KMS-11 (cell line): ENCODE data around the gene CRY2.

ENCODE experiments used
- H2AFZ ChIP-seq: fragments of 200-600 bp; sonication (generic); 2 replicates; pipeline ENCODE4 v1.6.1; 2016; ENCODE audit warnings: antibody characterized with exemption, mixed run types, low read depth
- H3K27ac ChIP-seq: fragments of 200-600 bp; sonication (generic); 2 replicates; pipeline ENCODE4 v1.6.1; 2016; ENCODE audit warnings: mild to moderate bottlenecking, mixed run types
- H3K27me3 ChIP-seq: fragments of 200-600 bp; sonication (generic); 2 replicates; pipeline ENCODE4 v1.6.1; 2017; ENCODE audit warnings: mild to moderate bottlenecking, low read depth, mixed run types, moderate library complexity; ENCODE audit not compliant: insufficient read depth
- H3K36me3 ChIP-seq: fragments of 200-600 bp; sonication (generic); 2 replicates; pipeline ENCODE4 v1.6.1; 2017; ENCODE audit warnings: mild to moderate bottlenecking, mixed run types; ENCODE audit not compliant: insufficient read depth
- H3K4me1 ChIP-seq: fragments of 200-600 bp; sonication (generic); 2 replicates; pipeline ENCODE4 v1.6.1; 2016; ENCODE audit warnings: mild to moderate bottlenecking, low read depth, mixed run types; ENCODE audit not compliant: poor library complexity, severe bottlenecking
- H3K4me2 ChIP-seq: fragments of 200-600 bp; sonication (generic); 2 replicates; pipeline ENCODE4 v1.7.0; 2016; ENCODE audit warnings: mild to moderate bottlenecking, mixed run types
- H3K4me3 ChIP-seq: fragments of 200-600 bp; sonication (generic); IDR thresholded peaks from 2 replicates; pipeline ENCODE4 v1.6.1; 2017; ENCODE audit warnings: low read depth, low read length, mixed read lengths; ENCODE audit not compliant: insufficient read depth
- H3K79me2 ChIP-seq: fragments of 200-600 bp; sonication (generic); 2 replicates; pipeline ENCODE4 v1.6.1; 2016; ENCODE audit warnings: low read depth, mixed run types; ENCODE audit not compliant: insufficient read depth
- H3K9ac ChIP-seq: fragments of 200-600 bp; sonication (generic); 2 replicates; pipeline ENCODE4 v1.6.1; 2016; ENCODE audit warnings: mild to moderate bottlenecking, mixed run types
- H4K20me1 ChIP-seq: fragments of 200-600 bp; sonication (generic); 2 replicates; pipeline ENCODE4 v1.6.1; 2016; ENCODE audit warnings: mild to moderate bottlenecking, mixed run types; ENCODE audit not compliant: insufficient read depth
- TF ChIP-seq, protein P1 (sequence below): fragments of 200-600 bp; sonication (generic); conservative IDR thresholded peaks from 2 replicates; pipeline ENCODE4 v1.6.1; 2017; ENCODE audit warnings: low read depth, mild to moderate bottlenecking, antibody characterized with exemption, low read length, moderate library complexity, mixed read lengths

The CRY2 gene

DNA sequence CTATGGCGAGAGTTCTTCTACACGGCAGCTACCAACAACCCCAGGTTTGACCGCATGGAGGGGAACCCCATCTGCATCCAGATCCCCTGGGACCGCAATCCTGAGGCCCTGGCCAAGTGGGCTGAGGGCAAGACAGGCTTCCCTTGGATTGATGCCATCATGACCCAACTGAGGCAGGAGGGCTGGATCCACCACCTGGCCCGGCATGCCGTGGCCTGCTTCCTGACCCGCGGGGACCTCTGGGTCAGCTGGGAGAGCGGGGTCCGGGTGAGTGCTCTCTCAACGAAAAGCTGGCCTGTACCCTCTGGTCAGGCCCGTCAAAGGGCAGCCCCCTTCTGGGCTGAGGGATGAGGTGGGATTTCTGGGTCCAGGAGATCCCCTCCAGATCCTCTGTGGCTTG, 22.3 kb downstream of the CRY2 start:
- H3K27me3 ChIP-seq = no peaks in the 10 kb centered on the region
- H3K79me2 ChIP-seq = no peaks in the 10 kb centered on the region
- no peak overlapping the region for H3K27ac ChIP-seq
- no peak overlapping the region for H2AFZ ChIP-seq
- TF ChIP-seq, protein P1, sequence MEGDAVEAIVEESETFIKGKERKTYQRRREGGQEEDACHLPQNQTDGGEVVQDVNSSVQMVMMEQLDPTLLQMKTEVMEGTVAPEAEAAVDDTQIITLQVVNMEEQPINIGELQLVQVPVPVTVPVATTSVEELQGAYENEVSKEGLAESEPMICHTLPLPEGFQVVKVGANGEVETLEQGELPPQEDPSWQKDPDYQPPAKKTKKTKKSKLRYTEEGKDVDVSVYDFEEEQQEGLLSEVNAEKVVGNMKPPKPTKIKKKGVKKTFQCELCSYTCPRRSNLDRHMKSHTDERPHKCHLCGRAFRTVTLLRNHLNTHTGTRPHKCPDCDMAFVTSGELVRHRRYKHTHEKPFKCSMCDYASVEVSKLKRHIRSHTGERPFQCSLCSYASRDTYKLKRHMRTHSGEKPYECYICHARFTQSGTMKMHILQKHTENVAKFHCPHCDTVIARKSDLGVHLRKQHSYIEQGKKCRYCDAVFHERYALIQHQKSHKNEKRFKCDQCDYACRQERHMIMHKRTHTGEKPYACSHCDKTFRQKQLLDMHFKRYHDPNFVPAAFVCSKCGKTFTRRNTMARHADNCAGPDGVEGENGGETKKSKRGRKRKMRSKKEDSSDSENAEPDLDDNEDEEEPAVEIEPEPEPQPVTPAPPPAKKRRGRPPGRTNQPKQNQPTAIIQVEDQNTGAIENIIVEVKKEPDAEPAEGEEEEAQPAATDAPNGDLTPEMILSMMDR = no peak
- H3K36me3 ChIP-seq = no peaks in the 10 kb centered on the region
- no peak overlapping the region for H3K9ac ChIP-seq
- H3K4me3 ChIP-seq = no peak overlapping the region
- H4K20me1 ChIP-seq = no peaks in the 10 kb centered on the region
- no peak overlapping the region for H3K4me2 ChIP-seq
- no peaks in the 10 kb centered on the region for H3K4me1 ChIP-seq

DNA sequence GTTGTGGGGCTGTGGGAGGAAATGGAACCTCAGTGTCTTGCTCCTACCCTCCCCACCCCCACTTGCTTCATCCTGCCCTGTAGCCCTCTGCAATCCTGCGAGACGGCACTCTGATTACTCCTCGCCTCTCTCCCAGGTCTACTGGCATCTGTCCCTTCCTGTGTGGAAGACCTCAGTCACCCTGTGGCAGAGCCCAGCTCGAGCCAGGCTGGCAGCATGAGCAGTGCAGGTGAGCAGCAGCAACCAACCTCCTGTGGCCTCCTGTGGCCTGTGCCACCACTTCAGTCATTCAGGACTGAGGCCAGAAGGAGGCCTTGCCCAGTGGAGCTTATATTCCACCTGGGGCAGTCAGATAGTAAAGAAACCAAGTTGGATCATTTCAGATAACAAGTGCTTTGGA, 23.4 kb downstream of the CRY2 start:
- TF ChIP-seq, protein P1 = no peak
- Histone ChIP-seq H3K36me3 (no peaks in the 10 kb centered on the region), H3K4me1 (no peaks in the 10 kb centered on the region), H3K4me2 (no peak overlapping the region), H2AFZ (no peak overlapping the region), H3K27ac (no peak overlapping the region), H4K20me1 (no peaks in the 10 kb centered on the region), H3K9ac (no peak overlapping the region), H3K79me2 (no peaks in the 10 kb centered on the region), H3K27me3 (no peaks in the 10 kb centered on the region), H3K4me3 (no peak overlapping the region)

DNA sequence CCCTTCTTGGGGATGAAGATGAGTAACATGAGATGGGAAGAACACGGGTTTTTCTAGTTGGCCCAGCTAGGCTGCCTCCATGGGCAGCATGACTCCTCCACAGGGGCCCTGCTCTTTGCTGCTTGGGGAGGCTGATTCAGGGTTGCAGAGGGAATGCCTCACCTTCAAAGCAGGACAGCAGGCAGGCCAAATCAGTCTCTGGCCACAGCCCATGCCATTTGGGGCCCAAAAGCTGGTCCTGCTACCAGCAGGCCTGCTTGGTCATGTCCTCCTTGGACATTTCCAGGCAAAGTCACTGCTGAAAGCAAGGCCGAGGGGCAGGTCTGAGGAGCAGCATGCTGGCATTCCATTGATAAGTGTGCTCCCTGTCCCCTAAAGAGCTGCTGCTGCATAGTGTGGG, 24.4 kb downstream of the CRY2 start:
- Histone ChIP-seq H3K36me3 (no peaks in the 10 kb centered on the region), H3K4me1 (no peaks in the 10 kb centered on the region), H3K4me3 (no peak overlapping the region), H3K27me3 (no peaks in the 10 kb centered on the region), H3K27ac (no peak overlapping the region), H3K9ac (no peak overlapping the region), H2AFZ (no peak overlapping the region), H3K4me2 (no peak overlapping the region), H4K20me1 (no peaks in the 10 kb centered on the region), H3K79me2 (no peaks in the 10 kb centered on the region)
- TF ChIP-seq, protein P1 = no peak

DNA sequence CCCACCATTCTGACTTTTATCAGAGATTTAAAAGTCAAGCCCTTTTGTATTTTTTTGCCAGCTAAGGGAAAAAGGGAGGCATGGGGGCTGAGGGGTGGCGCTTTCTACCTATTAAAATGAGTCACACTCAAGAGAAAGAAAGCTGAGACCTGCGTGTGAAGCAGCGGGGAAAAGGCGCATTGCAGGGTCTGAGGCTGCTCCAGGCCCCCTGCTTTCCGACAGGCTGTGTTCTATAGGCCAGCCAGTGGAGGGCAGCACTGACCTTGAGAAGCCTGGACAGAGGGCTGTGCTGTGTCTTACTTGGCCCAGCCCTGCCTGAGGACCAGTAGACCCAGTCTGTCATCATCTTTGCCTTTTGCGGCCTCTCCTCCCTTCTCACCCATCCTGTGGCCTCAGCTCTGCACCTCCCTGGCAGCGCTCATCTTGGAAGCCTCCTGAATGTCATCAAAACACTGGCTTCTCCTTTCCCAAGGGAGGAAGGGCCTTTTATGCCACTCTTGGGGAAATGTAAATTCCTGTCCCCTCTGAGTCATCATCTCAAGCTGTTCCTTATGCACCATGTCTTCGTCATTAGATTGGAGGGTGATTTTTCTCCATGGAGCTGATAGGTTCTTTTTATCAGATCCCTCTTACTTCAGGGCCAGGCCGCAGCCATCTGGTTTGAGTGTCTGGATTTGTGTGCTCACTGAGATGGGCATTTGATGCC, 25.5 kb downstream of the CRY2 start:
- no peak overlapping the region for H2AFZ ChIP-seq
- H3K9ac ChIP-seq = no peak overlapping the region
- no peak overlapping the region for H3K27ac ChIP-seq
- no peaks in the 10 kb centered on the region for H4K20me1 ChIP-seq
- no peaks in the 10 kb centered on the region for H3K4me1 ChIP-seq
- H3K4me2 ChIP-seq = no peak overlapping the region
- no peaks in the 10 kb centered on the region for H3K79me2 ChIP-seq
- H3K4me3 ChIP-seq = no peak overlapping the region
- no peaks in the 10 kb centered on the region for H3K27me3 ChIP-seq
- H3K36me3 ChIP-seq = no peaks in the 10 kb centered on the region
- TF ChIP-seq, protein P1 = peak; percentile 81
